NCI-H1092 treated with DMSO at 0.1 percent for 48 hours (cell line): ENCODE results near the gene CREG2.

Experiments used
- DNase-seq: peaks from one replicate; lab custom pipeline; 2025; lab: John Stamatoyannopoulos, UW

Gene CREG2

DNA sequence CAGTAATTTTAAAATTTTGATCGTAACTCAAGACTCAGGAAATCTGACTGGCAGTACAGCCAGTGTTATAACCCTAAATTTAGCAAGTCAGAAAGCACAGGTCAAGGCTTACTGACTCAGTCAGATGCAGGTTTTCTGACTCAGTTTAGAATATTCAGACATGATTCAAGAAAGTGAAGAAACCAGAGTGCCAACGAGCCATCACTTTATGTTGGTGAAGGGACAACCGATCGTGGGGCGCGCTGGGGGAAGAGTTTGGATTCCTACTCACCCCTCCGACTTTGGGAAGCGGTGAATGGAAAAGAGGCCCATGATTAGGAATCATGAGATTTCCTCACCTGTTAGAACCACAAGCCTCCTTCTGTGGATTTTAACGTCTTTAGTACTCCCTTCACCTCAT is 79.8 kb downstream of the CREG2 start:
- DNase-seq = no peak

DNA sequence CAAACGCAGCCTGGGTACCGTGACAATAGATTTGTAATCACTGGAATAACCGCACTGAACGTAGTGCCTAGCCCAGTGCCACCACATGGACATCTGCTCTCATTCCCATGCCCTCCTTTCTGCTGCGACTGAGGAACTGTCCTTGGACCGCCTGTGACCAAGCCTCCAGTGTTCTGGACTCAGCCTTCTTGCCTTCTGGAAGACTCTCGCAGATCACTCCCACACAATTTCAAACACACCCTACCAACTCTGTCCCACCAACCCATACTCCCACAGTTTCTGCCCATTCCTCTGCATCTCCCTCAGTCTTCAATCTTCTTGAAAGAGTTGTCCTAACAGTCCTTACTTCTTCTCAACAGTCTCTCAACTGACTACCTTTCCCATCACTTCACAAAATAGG is 80.9 kb downstream of the CREG2 start:
- no peak for DNase-seq

DNA sequence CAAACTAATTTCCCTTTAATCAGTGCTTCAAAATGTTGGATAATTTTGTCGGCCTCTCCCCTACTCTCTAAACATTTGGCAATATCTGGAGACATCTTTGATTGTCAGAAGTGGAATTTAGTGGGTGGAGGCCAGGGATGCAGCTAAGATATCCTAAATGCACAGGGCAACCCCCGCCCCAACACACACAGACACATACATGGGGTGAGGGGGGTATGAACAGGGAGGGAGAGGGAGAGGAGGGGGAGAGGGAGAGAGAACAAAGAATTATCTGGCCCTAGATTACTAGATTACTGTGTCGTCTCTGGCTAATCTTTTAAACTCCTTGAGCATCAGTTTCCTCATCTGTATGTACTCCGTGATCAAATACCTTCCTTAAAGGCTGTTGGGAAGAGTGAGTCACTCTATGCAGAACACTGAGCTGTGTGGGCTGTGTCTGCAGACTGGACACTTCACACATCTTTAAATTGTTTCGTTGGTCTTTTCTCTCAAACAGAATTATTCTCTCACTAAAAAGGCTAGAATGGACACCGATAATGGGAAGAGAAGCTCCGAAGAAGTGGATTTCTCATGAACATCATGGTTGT is 81.7 kb downstream of the CREG2 start:
- DNase-seq = no peak

DNA sequence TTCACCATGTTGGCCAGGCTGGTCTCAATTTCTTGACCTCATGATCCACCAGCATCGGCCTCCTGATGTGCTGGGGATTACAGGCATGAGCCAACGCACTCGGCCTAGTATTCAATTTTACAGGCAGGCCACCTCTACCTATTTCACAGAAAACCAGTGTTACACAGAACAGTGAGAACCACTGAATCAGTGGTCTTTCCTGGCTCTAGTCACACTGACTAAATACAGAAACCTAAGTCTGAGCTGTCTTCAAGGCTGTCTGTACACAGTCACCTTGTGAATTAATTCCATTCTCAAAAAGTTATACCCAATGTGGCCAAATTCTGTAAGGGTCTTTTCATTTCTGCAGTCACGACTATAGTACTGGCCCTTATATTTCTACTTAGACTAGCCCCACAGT is 82.3 kb downstream of the CREG2 start:
- no peak for DNase-seq

DNA sequence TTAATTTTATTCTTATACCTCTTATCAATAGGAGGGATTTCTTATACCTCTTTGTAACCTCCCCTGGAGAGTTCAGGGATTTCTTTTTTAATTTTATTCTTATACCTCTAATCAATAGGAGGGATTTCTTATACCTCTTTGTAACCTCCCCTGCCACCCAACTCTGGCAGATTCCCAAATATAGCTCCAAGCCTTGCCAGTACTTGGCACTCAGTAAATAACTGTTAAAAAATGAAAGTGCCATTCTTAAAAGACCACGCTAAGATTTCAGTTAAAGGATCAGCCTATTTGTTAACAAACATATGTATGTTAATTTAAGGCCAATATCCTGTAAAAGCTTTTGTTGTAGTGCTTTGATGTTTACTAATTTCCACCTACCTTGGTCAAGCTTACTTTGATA is 83.6 kb downstream of the CREG2 start:
- DNase-seq = no peak

DNA sequence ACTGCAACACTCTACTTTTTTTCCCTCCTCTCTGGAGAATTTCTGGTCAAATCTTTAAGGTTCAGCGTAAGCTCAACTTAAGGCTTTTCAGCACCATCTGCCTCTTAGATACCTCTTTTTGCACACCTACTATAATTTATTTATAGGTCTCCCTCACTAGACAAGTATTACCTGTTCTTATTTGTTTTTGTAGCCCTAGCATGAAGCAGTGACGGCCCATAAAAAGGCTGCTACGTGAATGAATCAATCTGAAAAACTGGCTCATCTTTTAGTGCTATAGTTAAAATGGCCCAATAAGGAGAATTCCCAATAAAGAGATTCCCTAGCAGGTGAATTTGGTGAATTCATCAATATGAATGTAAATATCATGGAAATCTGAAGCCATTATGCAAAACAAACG is 85.3 kb downstream of the CREG2 start:
- no peak for DNase-seq

DNA sequence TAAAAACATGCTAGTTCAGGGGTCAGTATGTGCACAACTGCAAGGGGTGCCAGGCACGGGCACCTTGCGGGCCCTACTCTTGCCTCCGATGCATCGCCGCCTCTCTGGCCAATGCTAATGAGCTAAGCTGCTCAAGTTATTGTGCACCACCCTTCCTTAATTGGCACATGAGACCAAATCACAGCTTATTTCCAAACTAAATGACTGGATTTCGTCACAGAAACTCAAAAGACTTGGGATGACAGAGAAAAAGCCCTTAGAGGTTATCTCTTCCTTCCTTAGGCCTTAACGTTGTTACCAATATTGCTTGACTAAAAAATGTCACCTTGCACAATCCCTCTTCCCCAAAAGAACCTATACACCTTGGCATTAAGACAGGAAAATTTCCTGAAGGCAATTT is 86.5 kb downstream of the CREG2 start:
- no peak for DNase-seq

DNA sequence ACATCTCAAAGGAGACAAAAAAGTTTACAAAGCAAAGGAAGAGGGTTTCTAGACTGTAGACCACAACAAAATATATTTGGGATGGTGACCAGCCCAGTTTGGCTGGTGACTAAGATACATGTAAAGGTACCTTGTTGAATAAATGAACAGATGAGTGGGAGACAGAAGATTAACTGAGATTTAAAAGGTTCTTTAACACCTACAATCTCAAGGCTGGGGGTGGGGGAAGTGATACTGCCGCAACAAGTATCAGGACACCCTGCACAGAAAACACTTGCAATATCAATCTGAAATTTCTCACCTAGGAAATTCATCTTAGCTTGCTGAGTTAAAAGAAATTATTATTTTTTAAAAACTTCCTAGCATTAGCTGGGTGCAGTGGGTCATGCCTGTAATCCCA is 87.1 kb downstream of the CREG2 start:
- no peak for DNase-seq

DNA sequence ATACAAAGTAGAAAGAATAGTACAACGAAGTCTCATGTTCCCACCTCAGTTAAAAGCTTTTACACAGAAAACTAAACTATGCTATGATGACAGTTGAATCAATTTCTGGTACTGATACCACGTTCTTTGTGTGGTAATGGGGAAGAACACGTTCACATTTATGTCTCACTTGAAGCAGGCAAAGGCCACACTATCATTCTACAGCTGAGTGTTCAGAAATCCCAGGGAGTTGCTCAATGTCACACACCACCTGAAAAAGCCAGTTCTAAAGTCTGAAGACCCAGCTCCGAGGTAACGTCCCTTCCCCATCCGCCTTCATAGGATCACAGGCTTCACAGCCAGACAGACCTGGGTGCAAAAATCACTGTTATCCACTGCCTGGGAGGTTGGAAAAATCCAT is 87.7 kb downstream of the CREG2 start:
- DNase-seq = no peak

DNA sequence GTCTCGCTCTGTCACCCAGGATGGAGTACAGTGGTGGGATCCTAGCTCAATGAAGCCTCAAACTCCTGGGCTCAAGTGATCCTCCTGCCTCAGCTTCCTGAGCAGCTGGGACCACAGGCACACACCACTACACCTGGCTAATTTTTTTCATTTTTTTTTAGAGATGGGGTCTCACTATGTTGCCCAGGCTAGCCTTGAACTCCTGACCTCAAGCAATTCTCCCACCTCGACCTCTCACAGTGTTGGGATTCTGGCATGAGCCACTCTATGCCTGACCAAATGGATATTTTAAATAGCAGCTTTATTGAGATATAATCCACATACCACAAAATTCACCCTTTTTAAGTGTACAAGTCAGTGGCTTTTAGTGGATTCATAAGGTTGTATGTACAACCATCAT is 89.9 kb downstream of the CREG2 start:
- no peak for DNase-seq

DNA sequence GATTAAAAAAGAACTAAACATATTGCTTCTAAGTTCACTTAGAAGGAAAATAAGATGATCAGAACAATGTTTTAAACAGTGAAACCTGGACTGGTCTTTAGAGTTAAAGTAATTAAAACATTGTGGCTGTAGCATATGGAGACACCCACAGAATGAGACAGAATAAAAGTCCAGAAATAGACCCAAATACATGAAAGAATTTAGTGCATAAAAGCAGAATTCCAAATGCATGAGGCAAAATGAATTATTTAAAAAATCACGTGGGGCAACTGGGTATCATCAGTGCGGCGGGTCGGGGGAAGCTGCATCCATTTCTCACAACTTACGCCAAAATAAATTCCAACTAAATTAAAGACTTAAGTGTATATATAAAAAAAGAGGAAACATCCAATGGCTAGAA is 90.9 kb downstream of the CREG2 start:
- no peak for DNase-seq

DNA sequence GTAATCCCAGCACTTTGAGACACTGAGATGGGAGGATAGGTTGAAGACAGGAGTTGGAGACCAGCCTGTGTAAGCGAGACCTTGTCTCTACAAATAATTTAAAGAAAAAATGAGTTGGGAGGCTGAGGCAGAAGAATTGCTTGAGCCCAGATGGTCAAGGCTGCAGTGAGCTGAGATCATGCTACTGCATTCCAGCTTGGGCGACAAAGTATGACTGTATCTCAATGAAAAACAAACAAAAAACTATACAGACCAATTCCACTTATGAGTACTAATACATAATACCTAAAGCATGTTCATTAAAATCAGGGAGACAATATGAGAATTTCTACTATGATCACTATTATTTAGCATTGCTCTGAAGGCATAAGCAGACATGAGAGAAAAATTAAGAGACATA is 91.4 kb downstream of the CREG2 start:
- no peak for DNase-seq
